NB4 (cell line): ENCODE results near the gene HIRA.

ENCODE experiments used
- CTCF ChIP-seq: IDR thresholded peaks from one replicate; pipeline ENCODE4 v1.5.1; 2012; ENCODE audit warnings: low read depth, low read length
- MAX ChIP-seq: IDR thresholded peaks from 2 replicates; pipeline ENCODE4 v1.6.1; 2011; ENCODE audit warnings: low read depth, low read length
- MYC ChIP-seq: IDR thresholded peaks from 2 replicates; pipeline ENCODE4 v1.6.1; 2011; ENCODE audit warnings: low read depth, low read length
- POLR2A ChIP-seq: IDR thresholded peaks from 2 replicates; pipeline ENCODE4 v1.6.1; 2011; ENCODE audit warnings: mild to moderate bottlenecking; ENCODE audit not compliant: insufficient read length; ENCODE audit errors: extremely low read depth

GRCh38 chr22:19456541-19456940 lies 25.0 kb upstream of the HIRA start:
- TF ChIP-seq POLR2A = no peak
- TF ChIP-seq CTCF = no peak
- no peak for TF ChIP-seq MAX
- TF ChIP-seq MYC = no peak
